Activated CD8-positive, alpha-beta memory T cell treated with anti-CD3 and anti-CD28 coated beads, Interleukin-2, amount 50 U/mL, for 48 hours (primary cell): ENCODE results near the gene ST7L.
"Not testable (repeated sequence)": the region's sequence is repeated elsewhere in the genome, so short reads cannot be mapped to it uniquely, and the experiment has no call there.

Experiments used
- DNase-seq: peaks from one replicate; pipeline ENCODE4 v3.0.0-alpha.2; 2020

ST7L gene, protein sequence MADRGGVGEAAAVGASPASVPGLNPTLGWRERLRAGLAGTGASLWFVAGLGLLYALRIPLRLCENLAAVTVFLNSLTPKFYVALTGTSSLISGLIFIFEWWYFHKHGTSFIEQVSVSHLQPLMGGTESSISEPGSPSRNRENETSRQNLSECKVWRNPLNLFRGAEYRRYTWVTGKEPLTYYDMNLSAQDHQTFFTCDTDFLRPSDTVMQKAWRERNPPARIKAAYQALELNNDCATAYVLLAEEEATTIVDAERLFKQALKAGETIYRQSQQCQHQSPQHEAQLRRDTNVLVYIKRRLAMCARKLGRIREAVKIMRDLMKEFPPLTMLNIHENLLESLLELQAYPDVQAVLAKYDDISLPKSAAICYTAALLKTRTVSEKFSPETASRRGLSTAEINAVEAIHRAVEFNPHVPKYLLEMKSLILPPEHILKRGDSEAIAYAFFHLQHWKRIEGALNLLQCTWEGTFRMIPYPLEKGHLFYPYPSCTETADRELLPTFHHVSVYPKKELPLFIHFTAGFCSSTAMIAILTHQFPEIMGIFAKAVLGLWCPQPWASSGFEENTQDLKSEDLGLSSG

DNA sequence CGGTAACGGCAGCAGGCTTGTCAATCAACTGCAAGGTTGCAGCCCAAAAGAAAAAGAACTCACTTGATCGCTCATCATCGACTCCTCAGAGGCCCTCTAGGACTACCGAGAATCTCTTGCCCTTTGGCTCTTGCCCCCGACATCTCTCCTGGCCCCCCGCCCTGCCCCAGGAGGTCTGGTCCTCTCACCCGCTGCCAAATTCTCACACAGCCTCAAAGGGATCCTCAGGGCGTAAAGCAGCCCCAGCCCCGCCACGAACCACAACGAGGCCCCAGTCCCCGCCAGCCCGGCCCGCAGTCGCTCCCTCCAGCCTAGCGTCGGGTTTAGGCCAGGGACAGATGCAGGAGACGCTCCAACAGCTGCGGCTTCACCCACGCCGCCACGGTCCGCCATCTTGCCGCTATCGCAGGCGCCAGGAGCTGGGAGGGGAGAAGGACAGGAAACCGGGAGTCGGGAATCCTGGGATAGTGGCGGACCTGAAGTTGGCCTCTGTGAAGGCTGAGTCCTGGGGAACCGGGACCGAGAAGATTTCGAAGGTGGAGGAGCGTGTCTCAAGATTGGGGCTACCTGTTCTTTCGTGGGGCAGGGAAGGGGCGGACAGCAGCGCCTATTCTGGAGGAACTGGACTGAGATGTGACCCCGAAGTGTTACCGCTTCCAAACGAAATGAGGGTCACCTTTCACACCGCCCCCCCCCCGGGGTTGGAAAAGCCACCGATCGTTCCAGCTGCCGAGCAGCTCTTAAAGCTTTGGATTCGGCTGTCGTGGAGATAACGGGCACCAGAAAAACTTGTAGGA lies at the start of gene ST7L:
Gene ST7L (minus strand): TSS at position 421 of the 797 bp plus-strand sequence. CDS start 28 bp downstream, at position 393.
- peak; percentile 83 for DNase-seq

- DNase-seq = no peak
These were observed 48.0 kb upstream of the ST7L start for GRCh38 chr1:112666946-112667345.

DNA sequence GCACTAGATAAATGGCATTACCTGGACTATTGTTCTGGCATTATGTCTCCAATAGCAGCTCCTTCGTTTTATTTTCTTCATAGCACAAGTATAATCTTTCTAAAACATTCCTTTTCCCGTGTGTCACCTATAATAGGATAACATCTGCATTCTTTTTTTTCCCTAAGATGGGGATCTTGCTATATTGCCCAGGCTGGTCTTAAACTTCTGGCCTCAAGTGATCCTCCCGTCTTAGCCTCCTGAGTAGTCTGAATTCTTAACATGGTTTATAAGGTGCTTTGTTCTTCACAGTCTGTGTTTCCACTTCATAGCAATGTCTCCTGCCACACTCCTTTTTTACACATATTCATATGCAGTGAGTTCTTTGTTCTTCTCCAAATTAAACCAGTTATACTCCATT lies 46.9 kb upstream of the ST7L start:
- no peak for DNase-seq

DNA sequence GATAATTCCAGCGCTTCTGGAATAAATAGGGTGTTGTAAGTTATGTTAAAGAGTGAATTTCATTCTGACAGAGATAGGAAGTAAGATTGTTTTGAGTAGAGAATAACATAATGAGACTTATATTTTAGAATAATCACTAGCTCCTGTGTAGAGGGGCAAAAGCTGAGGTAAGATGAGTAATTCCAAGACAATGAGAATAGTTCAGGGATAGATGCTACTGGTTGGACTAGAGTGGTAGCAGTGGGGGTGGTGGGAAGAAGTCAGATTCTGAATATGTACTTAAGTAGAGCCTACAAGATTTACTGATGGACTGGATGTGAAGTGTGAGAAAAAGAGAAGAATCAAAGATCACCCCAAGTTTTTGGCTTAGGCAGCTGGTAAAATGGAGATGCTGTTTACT lies 32.3 kb upstream of the ST7L start:
- DNase-seq = no peak

- no peak for DNase-seq
These were observed 27.3 kb upstream of the ST7L start for GRCh38 chr1:112646225-112646624.

DNA sequence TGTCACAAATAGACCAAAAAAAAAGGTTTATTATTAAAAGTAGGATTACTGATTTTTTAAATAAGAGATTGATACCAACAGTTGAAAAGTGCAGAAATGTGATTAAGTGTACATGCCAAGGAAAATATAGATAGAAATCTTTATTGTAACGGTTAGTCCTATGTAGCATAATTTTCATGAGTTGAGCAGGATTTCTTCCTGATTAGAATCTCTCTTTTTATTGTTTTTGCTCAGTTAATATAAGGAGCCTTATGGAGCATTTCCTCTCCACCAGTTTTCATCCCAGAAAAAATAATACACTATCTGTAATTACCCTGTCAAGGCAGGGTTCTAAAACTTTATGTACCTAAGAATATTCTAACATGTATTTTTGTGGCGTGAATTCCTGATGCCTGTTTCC lies 24.1 kb upstream of the ST7L start:
- DNase-seq = no peak

GRCh38 chr1:112640437-112640836 lies 21.5 kb upstream of the ST7L start:
- DNase-seq = not testable (repeated sequence)

DNA sequence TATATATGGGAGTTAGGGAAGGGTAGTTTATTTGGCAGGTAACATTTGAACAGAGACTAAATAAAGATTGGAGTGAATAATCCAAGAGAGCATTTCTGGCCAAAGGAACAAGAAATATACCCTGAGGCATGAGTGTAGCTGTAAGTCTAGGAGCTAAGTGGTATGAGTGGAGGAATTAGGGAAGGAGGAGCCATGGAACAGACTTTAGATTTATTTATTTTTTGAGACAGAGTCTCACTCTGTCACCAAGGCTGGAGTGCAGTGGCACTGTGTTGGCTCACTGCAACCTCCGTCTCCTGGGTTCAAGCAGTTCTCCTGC lies 19.1 kb upstream of the ST7L start:
- no peak for DNase-seq

DNA sequence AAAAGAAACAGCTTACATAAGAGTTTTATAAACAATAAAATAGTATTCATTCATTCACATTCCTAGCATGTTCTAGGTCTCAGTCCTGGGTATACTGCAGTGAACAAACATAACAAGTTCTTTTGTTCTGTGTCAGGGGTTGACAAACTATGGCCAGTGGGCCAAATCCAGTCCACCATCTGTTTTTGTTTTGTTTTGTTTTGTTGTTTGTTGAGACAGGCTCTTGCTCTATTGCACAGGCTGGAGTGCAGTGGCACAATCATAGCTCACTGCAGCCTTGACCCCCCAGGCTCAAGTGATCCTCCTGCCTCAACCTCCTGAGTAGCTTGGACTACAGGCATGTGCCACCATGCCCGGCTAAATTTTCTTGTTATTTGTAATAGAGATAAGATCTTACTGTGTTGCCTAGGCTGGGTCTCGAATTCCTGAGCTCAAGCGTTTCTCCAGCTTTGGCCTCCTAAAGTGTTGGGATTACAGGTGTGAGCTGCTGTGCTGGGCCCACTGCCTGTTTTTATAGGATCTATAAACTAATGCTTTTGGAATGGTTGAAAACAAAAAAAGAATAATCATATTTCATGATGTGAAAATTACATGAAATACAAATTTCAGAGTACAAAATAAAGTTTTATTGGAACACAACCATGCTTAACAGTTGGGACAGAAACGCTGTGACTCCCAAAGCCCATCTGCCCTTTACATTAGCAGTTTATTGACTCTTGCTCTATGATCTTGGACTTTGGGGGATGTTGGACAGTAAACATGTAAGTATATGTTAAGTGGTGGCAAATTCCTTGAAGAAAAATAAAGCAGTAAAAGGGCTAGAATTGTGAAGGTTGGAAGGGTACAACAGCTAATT lies 18.5 kb upstream of the ST7L start:
- no peak for DNase-seq

DNA sequence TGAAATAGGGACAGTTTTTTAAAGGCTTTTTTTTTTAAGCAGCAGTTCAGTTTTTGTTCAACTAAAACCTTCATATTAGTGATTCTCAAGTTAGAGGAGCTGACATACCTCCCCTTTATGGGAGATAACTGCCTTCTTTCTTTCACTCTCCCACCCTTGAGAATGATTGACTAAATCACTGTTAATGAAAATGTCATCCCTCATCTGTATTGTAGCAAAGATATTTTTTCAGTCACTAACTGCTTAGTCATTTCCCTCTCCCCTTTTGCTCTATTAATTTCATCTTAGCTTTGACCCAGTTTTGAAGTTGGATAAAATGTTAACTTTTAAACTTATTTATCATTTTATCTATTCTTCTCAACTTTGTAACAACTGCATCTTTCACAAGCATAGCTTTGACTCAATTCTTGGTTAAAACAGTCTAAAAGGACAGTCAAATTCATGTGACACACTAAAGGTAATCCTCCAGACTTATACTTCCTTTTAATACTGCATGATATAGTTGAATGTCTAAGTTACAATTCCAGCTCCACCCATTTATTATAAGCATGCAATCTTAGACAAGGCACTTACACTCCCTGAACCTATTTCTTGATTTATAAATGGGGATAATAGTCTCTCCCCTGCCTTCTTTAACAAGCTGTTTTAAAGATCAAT lies 17.8 kb upstream of the ST7L start:
- no peak for DNase-seq

GRCh38 chr1:112636056-112636455 lies 17.1 kb upstream of the ST7L start:
- DNase-seq = no peak

GRCh38 chr1:112634367-112634766 lies 15.4 kb upstream of the ST7L start:
- no peak for DNase-seq

- DNase-seq = no peak
These were observed 14.7 kb upstream of the ST7L start for GRCh38 chr1:112633628-112634027.

GRCh38 chr1:112629256-112629655 lies 10.3 kb upstream of the ST7L start:
- DNase-seq = no peak

DNA sequence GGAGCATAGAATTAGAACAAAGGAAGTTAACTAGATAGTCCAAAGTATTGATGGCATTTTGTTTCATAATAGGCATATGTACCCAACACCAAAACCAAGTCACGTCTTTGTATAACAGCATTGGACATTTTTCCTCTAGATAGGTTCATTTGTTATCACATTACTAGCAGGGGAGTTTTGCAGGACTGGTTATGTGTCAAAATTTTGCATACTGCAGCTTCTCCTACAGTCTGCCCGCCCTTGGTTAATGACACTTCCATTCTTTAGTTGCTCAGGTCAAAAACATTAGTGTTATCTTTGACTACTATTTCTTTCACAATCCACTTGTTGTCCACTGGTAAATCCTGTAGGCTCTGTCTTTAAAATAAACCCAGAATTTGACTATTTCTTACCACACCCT lies 9.6 kb upstream of the ST7L start:
- no peak for DNase-seq

GRCh38 chr1:112626887-112627286 lies 7.9 kb upstream of the ST7L start:
- DNase-seq = no peak

DNA sequence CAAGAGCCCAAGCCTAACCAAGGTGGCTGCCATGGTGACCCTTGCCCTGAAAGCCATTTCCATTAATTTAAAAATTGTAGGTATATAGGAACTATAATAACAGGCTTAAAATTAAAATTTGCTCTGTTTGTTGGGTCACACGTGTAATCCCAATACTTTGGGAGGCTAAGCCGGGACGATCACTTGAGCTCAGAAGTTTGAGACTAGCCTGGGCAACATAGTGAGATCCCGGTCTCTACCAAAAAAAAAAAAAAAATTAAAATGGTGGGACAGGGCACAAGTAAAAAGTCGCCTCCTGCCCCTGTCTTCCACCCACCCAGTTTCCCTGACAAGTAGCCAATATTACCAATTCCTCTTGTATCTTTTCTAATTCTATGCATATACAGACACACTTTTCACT lies 7.3 kb upstream of the ST7L start:
- DNase-seq = no peak

DNA sequence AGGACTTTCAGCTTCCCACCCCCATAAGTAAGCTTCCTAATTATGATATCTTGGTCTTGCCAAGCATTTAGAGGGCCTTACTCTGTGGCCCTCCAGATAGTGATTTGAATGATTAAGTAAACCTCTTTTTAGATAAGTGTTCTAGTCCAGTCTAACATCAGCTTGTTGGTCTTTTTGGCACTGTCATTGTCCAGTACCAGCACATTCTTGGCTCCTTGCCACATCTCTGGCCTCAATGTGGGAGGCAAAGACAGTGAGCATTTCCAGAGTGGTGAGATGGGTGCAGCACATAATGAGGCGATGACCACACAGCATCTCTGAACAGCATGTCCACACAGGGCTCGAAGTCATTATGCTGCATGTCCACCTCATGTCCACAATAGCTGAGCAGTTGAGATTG lies 6.8 kb upstream of the ST7L start:
- no peak for DNase-seq

GRCh38 chr1:112624493-112624892 lies 5.6 kb upstream of the ST7L start:
- DNase-seq = not testable (repeated sequence)

- DNase-seq = no peak
These were observed 1.4 kb upstream of the ST7L start for GRCh38 chr1:112620377-112620695.

DNA sequence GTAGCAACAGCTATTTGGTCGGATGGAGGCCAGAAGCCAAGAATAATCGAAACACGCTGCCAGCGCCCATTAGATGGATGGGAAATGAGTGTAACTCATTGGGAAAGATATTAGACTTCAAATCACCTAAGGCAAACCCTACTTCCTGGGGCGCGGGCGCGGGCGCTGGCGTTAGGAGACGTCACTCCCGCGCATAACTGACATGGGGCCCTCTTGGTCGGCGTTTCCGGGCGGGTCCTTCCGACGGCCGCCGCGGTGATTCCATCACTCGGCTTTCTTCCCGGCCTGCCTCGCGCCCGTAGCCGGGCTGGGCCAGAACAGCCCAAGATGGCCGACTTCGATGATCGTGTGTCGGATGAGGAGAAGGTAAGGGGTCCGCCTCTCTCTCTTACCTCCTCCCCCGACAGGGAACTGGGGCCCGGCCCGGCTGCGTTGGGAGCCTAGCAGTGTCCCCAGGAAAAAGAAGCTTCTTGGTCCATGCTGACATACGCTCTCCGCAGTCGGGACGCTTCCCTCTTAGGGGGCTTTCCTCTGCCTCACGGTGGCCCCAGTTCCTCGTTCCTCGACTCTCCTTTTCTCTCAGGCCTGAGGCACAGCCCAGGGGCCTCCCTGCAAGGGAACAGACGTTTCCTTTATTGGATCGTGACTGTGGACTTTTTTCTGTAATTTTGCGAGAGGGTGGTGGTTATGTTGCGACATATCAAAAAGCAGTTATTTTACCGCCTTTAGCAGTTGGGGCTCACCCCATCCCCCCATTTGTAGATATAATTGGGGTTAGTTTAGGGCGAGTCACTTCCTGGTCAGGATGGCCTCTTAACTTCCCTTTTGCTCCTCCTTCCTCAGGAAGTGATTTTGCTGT lies 806 bp upstream of the ST7L start, which contains the start of gene CAPZA1:
Gene CAPZA1 (plus strand): TSS at position 315 of the 859 bp plus-strand sequence. CDS start 13 bp downstream, at position 328.
- peak; percentile 93 for DNase-seq
